Heart left ventricle (tissue), 16 donors: ENCODE results near the gene SLC25A1. TPM values are rescaled to one million over a fixed set of nuclear protein-coding genes. Genes with fewer than 3 reads are reported as not detected.

Source experiments
- ATAC-seq, 4 donors: fragments of 200-7000 bp; cut with Tn5 transposase; one replicate each; pipeline ENCODE4 v1.9.1; 2020 to 2022; ENCODE audit warnings: moderate library complexity in 4 of 4, mild to moderate bottlenecking in 3 of 4, moderate number of reproducible peaks in 1 of 4
- DNase-seq, 5 donors: peaks; one replicate each; pipeline ENCODE4 v3.0.0-alpha.2; 2020
- H3K27ac ChIP-seq, 12 donors: fragments of 200-600 bp; sonication (generic) in 4 of 12; one replicate each; pipeline versions ENCODE4 v1.5.0 to v1.8.0; 2016 to 2022; ENCODE audit warnings: mild to moderate bottlenecking in 2 of 12
- H3K27me3 ChIP-seq, 9 donors: fragments of 200-600 bp; sonication (generic) in 2 of 9; one replicate each; pipeline versions ENCODE4 v1.5.1 to v1.8.0; 2016 to 2022; ENCODE audit warnings: mild to moderate bottlenecking in 3 of 9
- H3K36me3 ChIP-seq, 9 donors: fragments of 200-600 bp; sonication (generic) in 2 of 9; one replicate each; pipeline versions ENCODE4 v1.5.0 to v1.8.0; 2018 to 2022; ENCODE audit warnings: mild to moderate bottlenecking in 2 of 9
- H3K4me1 ChIP-seq, 12 donors: fragments of 200-600 bp; sonication (generic) in 4 of 12; one replicate each; pipeline versions ENCODE4 v1.5.0 to v1.8.0; 2016 to 2022; ENCODE audit warnings: mild to moderate bottlenecking in 3 of 12
- H3K4me3 ChIP-seq, 12 donors: fragments of 200-600 bp; sonication (generic) in 4 of 12; one replicate each; pipeline versions ENCODE4 v1.5.0 to v1.8.0; 2017 to 2022; ENCODE audit warnings: mild to moderate bottlenecking in 9 of 12, moderate library complexity in 4 of 12
- H3K9me3 ChIP-seq, 12 donors: fragments of 200-600 bp; sonication (generic) in 4 of 12; one replicate each; pipeline versions ENCODE4 v1.5.0 to v1.8.0; 2016 to 2022; ENCODE audit warnings: mild to moderate bottlenecking in 1 of 12
- CTCF ChIP-seq, 12 donors: fragments of 200-600 bp; sonication (generic) in 4 of 12; IDR thresholded peaks; one replicate each; pipeline versions ENCODE4 v1.5.0 to v1.8.0; 2018 to 2022; ENCODE audit warnings: antibody characterized with exemption in 12 of 12, mild to moderate bottlenecking in 5 of 12
- POLR2A ChIP-seq, 2 donors: fragments of 450-650 bp; IDR thresholded peaks; one replicate each; pipeline ENCODE4 v1.6.1; 2017; ENCODE audit warnings: antibody characterized with exemption in 2 of 2, mild to moderate bottlenecking in 2 of 2, moderate library complexity in 2 of 2
- WGBS, 4 donors: extraction: QIAGEN DNeasy Blood & Tissue Kit in 2 of 4; methylation state at CpG; one replicate each; pipeline versions ENCODE4 v1.1.5 to v1.1.7; 2013 to 2018; 5-methylcytosine and 5-hydroxymethylcytosine counted together
- intact Hi-C, 10 donors: fragments of 100-400 bp; cut with DNase I; formaldehyde crosslinking; loops; one replicate each; pipeline versions ENCODE4 v1.11.1 to v1.14.2; 2022
- long read RNA-seq, 3 donors: library from polyadenylated mRNA; unstranded; transcript quantifications; one replicate each; pipeline ENCODE4 v2.0.0, GENCODE V29; 2020 to 2021
- polyA plus RNA-seq, 2 donors: library from polyadenylated mRNA; stranded (reverse); fragments of 200-250 nt; gene quantifications; one replicate each; pipeline ENCODE4 v1.2.3, GENCODE V29; 2013
- total RNA-seq, 9 donors: library from RNA; depleted of rRNA in 2 of 9; stranded (reverse); fragments of >200 nt in 2 of 9; fragmentation: NEBNext Ultra II Directional in 3 of 9; extraction: Animal tissue kit (Norgen Biotek cat#: 25700) in 3 of 9; gene quantifications; one replicate each; pipeline versions ENCODE4 v1.1.0 to v1.2.4, GENCODE V29; 2016 to 2023
- donor health status: ischemic (EF 13 %, LVEDD 7.1; RV severe dilation, severe dysfunction).
- donor health status: healthy with polysubstance abuse.
- donor health status: DM: no; HTN: yes; CAD: no.
- donor health status: DM: no; HTN: no; CAD: no.
- donor health status: ischemic (EF 25% LVEDD 6.9; RV normal size, moderate dysfunction).
- donor health status: ischemic (EF 25% LVEDD 5.7; RV mildly dilated, moderate dysfunction).
- donor health status: healthy.
- donor health status: DM: yes; HTN: yes; CAD: no.
- donor health status: ischemic (EF 35%, LVEDD 5.7; RV mildly dilated, moderate dysfunction).
- donor health status: nonischemic (EF 11% LVEDD 7.7; RV severe dilation, severe dysfunction).
- donor health status: DM: yes; HTN: yes; CAD: no.
- donor health status: PGD.
- donor health status: ischemic (EF 29% LVEDD 5.4; RV normal size, mild dysfunction).
- donor health status: nonischemic (EF 23%, LVEDD 6.1; RV moderate dilation, normal function).

SLC25A1 gene
- 10 to 100 TPM; 16.1 to 35.8 (median 24.6) TPM for total RNA-seq
- 10 to 100 TPM; 28.4 to 28.8 TPM for polyA plus RNA-seq
- long read RNA-seq, donor 1, transcript SLC25A1-201 (9 exons, 1,648 nt), result major isoform, 22 of 32 reads
- long read RNA-seq, donor 1, partial matches to known transcripts, result 5 of 32 reads
- long read RNA-seq, donor 1, other reads (novel, unspliced or antisense), result 4 of 32 reads
- long read RNA-seq, donor 2, transcript SLC25A1-201 (9 exons, 1,648 nt), result minor isoform, 15 of 35 reads
- long read RNA-seq, donor 2, transcript SLC25A1-202 (9 exons, 1,514 nt), result major isoform, 16 of 35 reads
- long read RNA-seq, donor 2, partial matches to known transcripts, result 4 of 35 reads
- long read RNA-seq, donor 2, other reads (novel, unspliced or antisense), result 0 of 35 reads
- long read RNA-seq, donor 3, transcript SLC25A1-201 (9 exons, 1,648 nt), result major isoform, 44 of 55 reads
- long read RNA-seq, donor 3, partial matches to known transcripts, result 6 of 55 reads
- long read RNA-seq, donor 3, other reads (novel, unspliced or antisense), result 4 of 55 reads

- Histone ChIP-seq H3K4me3 (peak within 1 kb of the TSS; percentile 77 to 99 (median 88)), H3K9me3 (no peaks in the 10 kb centered on the region), H3K27me3 (no peaks in the 10 kb centered on the region), H3K4me1 (peaks cover 8 to 47% (median 31%) of the 10 kb centered on the region in 12 donors), H3K27ac (peak within 1 kb of the TSS; percentile 74 to 92 (median 86)), H3K36me3 (peaks cover 0 to 5% (median 0%) of the 10 kb centered on the region in 9 donors)
- DNase-seq, result peak; percentile 92 to 97 (median 94)
- ATAC-seq, result peak; percentile 81 to 91 (median 89)
- intact Hi-C loops, result loop anchor here in 3 of 10 donors (5.0 kb wide), 4 partner anchors 37 to 298 kb away; partner anchors contain the start of genes CDC45 (in 2 of the 3), UFD1 (in 2 of the 3), ESS2 (in 1 of the 3) and HIRA (in 1 of the 3)
- 1% methylated on average over 25 to 86 of the region's 86 CpGs for WGBS, 4 donors
- TF ChIP-seq POLR2A (IDR thresholded peaks at IDR 0.05) (no peak), CTCF (IDR thresholded peaks at IDR 0.05) (no peak)
Measured at GRCh38 chr22:19178657-19179496, at the start of gene SLC25A1. Gene SLC25A1 (minus strand): TSS chr22:19178736. CDS start chr22:19178673, 63 bp downstream.

GRCh38 chr22:19228179-19228578, 49.6 kb upstream of the SLC25A1 start:
- peaks cover 0 to 82% (median 58%) of the 10 kb centered on the region in 9 donors for H3K36me3 ChIP-seq
- intact Hi-C loops, result no loop called here
- WGBS, 4 donors, result 43 to 57% (median 52%) methylated on average over 4 of the region's 4 CpGs
- TF ChIP-seq POLR2A (IDR thresholded peaks at IDR 0.05) (no peak), CTCF (IDR thresholded peaks at IDR 0.05) (no peak)
- peaks cover 0 to 4% (median 0%) of the 10 kb centered on the region in 12 donors for H3K4me1 ChIP-seq
- ATAC-seq, result peak in 3 of 4 donors; percentile 18 to 53 (median 49)
- no peak for DNase-seq
- H3K9me3 ChIP-seq, result no peaks in the 10 kb centered on the region
- no peak overlapping the region for H3K4me3 ChIP-seq
- no peaks in the 10 kb centered on the region for H3K27me3 ChIP-seq
- H3K27ac ChIP-seq, result no peak overlapping the region

- Histone ChIP-seq H3K27ac (no peak overlapping the region), H3K4me3 (no peak overlapping the region), H3K27me3 (no peaks in the 10 kb centered on the region), H3K36me3 (peaks cover 0 to 82% (median 59%) of the 10 kb centered on the region in 9 donors), H3K9me3 (no peaks in the 10 kb centered on the region), H3K4me1 (peaks cover 0 to 4% (median 0%) of the 10 kb centered on the region in 12 donors)
- intact Hi-C loops, result no loop called here
- no peak for DNase-seq
- ATAC-seq, result no peak
- TF ChIP-seq CTCF (IDR thresholded peaks at IDR 0.05), result no peak
Measured at GRCh38 chr22:19226428-19226827, 47.9 kb upstream of the SLC25A1 start.
